Measurements from ENCODE around the gene DUS1L. TPM values are rescaled to one million over a fixed set of nuclear protein-coding genes. Genes with fewer than 3 reads are reported as not detected.

The DUS1L gene
- total RNA-seq, 8 experiments from 2014 or later, result 32.3 to 91.1 (median 47.2) TPM

DNA sequence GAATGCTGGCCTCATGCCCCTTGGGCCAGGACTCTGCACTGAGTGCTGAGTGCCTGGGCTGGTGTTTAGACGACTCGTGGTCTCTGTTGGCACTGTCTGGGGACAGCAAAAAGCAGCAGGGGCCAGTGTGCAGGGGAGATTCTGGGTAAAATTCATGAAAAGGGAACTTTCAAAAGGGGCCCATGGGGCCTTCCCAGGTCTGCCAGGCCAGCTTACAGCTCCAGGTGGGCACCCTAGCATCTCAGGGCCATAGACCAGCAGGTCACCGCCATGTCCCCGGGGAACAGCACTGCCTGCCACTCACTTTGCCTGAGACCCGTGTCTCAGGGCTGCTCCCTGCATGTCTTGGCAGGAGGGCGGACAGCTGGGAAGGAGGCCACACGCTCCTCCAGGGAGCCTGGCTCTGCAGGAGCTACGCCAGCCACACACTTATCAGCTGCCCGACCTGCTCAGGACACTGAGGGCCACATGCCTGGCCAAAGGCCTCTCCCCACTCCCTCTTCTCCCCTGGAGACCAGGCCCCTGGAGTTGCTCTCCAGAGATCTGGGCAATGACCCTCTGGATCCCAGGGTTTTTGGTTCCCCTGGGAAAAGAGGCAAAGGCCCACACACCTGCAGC lies 41.2 kb upstream of the DUS1L start:
- Histone ChIP-seq H3K4me1 (replicated peaks in 1 of 2) (peaks cover 23 to 38% of the 10 kb centered on the region in 2 donors), H3K27ac (no peak overlapping the region), H3K4me3 (no peak overlapping the region)
- 14 to 85% (median 45%) methylated on average over 1 to 3 of the region's 9 CpGs; no CpG with 5 or more reads in 6 of the 10 experiments for WGBS, 10 experiments
- peak in 3 of 8 experiments; percentile 19 to 78 (median 34) for ATAC-seq (replicated peaks in 6 of 8)
- in situ Hi-C loops (cut with MboI; ENCODE audit: low pct_unique_long_range_greater_than_20kb in 2 of 9, low sequenced_read_pairs in 9 of 9, unreplicated experiment in 9 of 9), result no loop called here

DNA sequence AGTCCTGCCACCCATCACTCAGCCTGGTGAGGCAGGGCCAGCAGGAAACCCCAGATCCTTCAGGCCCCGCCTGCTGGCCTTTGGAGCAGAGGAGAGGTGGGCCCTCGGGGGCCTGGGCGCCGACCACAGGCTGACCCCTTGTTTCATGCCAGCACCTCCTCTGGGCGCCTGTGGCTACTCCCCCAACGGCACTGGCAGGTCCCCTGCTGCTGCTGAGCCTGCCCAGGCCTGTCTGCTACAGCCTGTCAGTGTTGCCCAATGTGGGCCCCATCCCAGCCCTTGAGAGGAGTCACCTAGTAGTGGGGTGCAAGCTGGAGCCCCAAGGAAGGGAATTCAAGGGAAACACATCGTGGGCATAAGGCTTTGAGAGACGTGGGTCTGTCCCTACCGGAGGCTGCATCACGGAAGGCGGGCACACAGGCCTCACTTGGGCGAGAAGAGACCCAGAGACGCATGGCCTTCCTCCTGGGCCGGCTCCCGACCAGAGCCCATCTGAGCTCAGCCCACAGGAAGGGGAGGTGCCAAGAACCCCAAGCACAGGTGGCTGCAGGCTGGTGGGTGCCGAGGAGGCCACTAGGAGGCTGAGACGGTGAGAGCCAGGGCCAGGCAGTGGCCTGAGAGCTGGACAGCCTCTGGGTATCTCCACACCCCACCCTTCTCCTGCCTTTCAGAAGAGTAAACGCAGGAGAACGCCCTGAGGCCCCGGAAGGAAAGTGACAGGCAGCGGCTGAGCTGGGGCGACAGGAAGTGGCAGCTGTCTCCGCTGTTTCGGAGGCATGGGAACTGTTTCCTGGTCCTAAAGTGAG lies 40.5 kb upstream of the DUS1L start:
- H3K4me1 ChIP-seq (replicated peaks in 1 of 2), result peaks cover 23 to 38% of the 10 kb centered on the region in 2 donors
- ATAC-seq (replicated peaks in 6 of 8), result peak; percentile 18 to 90 (median 71)
- no peak overlapping the region for H3K4me3 ChIP-seq
- in situ Hi-C loops (cut with MboI; ENCODE audit: low pct_unique_long_range_greater_than_20kb in 2 of 9, low sequenced_read_pairs in 9 of 9, unreplicated experiment in 9 of 9), result no loop called here
- WGBS, 10 experiments, result 40 to 86% (median 64%) methylated on average over 1 to 8 of the region's 24 CpGs; no CpG with 5 or more reads in 6 of the 10 experiments
- peak overlapping the region in 1 of 2 donors; percentile 6 for H3K27ac ChIP-seq

DNA sequence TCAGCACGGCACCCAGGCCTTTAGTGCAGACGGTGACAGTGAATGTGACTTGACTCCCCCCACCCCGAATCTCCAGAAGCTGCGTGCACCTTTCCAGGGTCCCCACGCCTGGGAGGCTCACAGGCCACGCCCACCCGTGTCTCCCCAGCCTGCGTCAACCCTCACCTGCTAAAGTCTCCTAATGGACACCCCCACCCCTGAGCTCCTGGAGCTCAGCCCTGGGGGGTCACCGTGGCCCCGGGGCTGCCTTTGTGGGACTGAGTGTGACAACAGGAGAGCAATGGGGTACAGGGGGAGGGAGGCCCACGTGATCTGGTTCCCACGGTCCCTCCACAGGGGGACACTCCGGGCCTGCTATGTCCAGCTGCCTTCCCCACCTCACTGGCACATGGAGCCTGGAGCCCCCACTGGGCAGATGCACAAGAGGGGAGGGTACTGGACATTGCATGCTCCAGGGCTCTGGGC lies 39.8 kb upstream of the DUS1L start:
- WGBS, 10 experiments, result 86 to 100% methylated on average over 1 to 5 of the region's 13 CpGs; no CpG with 5 or more reads in 8 of the 10 experiments
- no peak for ATAC-seq (replicated peaks in 6 of 8)
- Histone ChIP-seq H3K27ac (no peak overlapping the region), H3K4me1 (replicated peaks in 1 of 2) (peaks cover 23 to 38% of the 10 kb centered on the region in 2 donors), H3K4me3 (no peak overlapping the region)
- in situ Hi-C loops (cut with MboI; ENCODE audit: low pct_unique_long_range_greater_than_20kb in 2 of 9, low sequenced_read_pairs in 9 of 9, unreplicated experiment in 9 of 9), result no loop called here

DNA sequence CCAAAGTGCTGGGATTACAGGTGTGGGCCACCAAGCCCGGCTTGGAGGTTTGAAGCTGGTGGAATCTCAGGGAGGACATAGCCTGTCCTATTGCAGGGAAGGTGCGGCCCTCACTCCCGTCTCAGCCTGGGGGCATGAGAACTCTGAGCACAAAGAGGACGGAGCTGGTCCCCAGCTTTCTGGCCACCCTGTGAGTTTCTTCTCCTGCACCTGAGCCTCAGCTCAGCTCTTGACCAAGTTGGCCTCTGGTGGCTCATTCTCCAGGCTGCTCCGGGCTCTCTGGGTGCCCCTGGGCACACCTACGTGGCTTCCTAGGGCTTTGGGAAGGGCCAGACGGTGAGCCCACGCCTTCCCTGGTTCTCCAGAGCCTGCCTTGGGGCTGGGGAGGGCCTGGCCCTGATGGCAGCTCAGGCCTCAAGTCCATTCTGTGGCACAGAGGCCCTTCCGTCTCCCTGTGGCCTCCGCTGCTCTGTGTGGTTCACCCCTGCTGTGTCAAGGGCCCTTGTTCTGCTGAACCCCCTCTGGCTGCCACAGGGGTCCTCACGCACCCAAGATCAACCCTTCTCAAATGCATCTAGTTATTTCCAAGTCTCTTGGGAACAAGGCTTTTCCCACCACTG lies 39.3 kb upstream of the DUS1L start:
- no peak for ATAC-seq (replicated peaks in 6 of 8)
- Histone ChIP-seq H3K4me1 (replicated peaks in 1 of 2) (peaks cover 27 to 40% of the 10 kb centered on the region in 2 donors), H3K4me3 (no peak overlapping the region), H3K27ac (peak overlapping the region in 1 of 2 donors; percentile 87)
- in situ Hi-C loops (cut with MboI; ENCODE audit: low pct_unique_long_range_greater_than_20kb in 2 of 9, low sequenced_read_pairs in 9 of 9, unreplicated experiment in 9 of 9), result no loop called here
- WGBS, 10 experiments, result 40 to 88% (median 80%) methylated on average over 1 to 2 of the region's 11 CpGs; no CpG with 5 or more reads in 7 of the 10 experiments

DNA sequence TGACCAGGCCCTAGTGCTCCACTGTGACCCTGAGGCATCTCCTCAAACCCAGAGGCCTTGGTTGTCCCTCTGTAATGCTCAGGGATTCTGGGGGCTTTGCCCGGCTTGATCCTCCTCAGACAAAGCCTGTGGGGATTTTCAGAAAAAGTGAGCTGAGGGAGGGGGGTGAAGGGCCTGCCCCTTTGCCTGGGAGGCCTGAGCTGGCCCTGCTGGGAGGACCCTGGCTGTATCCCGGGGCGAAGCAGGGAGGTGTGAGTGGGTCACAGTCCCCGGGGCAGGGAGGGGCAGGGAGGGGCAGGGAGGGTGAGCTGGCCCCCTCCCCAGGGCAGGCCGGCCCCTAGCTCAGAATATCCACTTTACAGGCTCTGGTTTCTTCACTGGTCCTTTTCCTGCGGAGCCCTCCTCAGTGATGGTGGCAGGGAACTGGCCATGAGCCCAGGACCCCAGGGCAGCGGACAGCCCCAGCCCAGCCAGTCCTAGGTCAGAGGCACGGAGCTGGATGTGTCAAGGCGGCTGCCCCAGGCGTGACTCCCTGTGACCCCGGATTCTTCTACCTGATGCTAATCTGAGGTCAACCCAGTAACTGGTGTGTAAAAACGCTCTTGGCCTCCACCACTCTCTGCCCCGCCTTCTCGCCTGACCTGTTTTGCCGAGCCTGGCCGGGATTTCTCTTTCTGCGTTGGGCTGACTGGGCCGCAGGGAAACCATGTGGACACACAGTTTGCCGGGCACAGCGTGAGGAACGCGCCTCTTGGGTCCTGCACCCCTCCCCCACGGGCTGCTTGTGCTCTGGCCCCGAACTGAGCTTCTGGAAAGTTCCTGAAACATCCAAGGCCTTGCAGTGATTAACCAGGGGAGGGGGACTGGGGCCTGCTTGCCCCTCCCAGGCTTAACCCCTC lies 38.2 kb upstream of the DUS1L start:
- ATAC-seq (replicated peaks in 6 of 8), result peak in 4 of 8 experiments; percentile 10 to 31 (median 24)
- Histone ChIP-seq H3K4me3 (no peak overlapping the region), H3K27ac (peak overlapping the region; percentile 75 to 87), H3K4me1 (replicated peaks in 1 of 2) (peaks cover 35 to 47% of the 10 kb centered on the region in 2 donors)
- WGBS, 10 experiments, result 0 to 58% (median 24%) methylated on average over 1 to 10 of the region's 24 CpGs; no CpG with 5 or more reads in 6 of the 10 experiments
- in situ Hi-C loops (cut with MboI; ENCODE audit: low pct_unique_long_range_greater_than_20kb in 2 of 9, low sequenced_read_pairs in 9 of 9, unreplicated experiment in 9 of 9), result no loop called here

DNA sequence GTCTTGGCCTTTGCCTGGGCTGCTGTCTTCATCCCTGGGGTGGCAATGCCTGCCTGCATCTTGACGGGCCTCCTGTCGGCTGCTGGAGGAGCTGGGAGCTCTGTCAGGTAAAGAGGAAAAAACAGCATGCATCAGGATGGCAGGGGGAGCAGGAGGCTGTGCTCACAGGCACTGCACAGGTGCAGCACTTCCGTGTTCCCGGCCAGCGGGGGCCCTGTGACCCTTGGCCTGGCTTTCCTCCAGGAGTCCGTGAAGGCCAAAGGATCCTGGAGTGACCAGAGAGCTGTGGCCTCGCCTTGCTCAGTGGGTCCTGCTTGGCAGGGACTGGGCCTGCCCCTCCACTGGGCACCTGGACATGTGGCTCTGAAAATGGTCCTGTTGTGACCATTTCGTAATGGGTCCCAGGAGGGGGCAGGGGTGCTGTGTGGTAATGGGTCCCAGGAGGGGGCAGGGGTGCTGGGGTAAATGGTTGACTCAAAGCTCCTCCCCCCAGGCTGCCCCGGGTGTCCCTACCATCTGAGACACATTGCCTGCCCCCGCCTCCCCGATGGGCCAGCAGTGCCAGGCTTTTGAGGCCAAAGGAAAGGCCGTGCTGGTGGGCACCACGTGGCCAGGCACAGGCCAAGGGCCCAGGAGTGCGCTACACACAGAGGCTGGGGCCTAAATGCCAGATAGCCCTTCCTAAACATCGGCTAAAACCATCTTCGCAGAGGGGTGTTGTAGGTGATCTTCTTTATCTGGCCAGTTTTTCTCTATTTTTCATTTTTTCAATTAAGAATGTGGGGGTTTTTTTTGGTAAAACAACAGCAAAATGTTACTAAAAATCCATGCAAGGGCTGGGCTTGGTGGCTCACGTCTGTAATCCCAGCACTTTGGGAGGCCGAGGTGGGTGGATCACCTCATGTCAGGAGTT lies 36.4 kb upstream of the DUS1L start:
- no peak for ATAC-seq (replicated peaks in 6 of 8)
- H3K27ac ChIP-seq, result peak overlapping the region in 1 of 2 donors; percentile 75
- peaks cover 35 to 47% of the 10 kb centered on the region in 2 donors for H3K4me1 ChIP-seq (replicated peaks in 1 of 2)
- in situ Hi-C loops (cut with MboI; ENCODE audit: low pct_unique_long_range_greater_than_20kb in 2 of 9, low sequenced_read_pairs in 9 of 9, unreplicated experiment in 9 of 9), result no loop called here
- no peak overlapping the region for H3K4me3 ChIP-seq
- 20 to 100% (median 80%) methylated on average over 1 to 7 of the region's 18 CpGs; no CpG with 5 or more reads in 4 of the 10 experiments for WGBS, 10 experiments

DNA sequence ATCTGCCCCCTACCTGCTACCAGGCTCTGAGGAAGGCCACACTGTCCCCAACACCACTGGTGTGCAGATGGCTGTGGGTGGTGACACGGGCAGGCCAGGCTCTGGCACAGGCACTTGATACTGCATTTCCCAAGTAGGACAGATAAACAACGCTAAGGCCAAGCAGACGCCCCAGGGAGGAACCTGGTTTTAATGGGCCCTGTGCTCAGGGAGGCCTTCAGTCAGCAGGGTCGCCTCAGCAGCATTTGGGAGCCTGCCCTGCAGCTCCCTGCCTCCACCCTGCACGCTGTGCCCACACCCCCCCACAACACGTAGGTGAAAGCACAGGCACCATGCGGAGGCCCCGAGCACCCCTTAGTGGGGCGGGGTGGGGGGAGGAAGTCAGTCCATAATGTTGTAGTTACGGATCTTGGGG lies 35.7 kb upstream of the DUS1L start:
- in situ Hi-C loops (cut with MboI; ENCODE audit: low pct_unique_long_range_greater_than_20kb in 2 of 9, low sequenced_read_pairs in 9 of 9, unreplicated experiment in 9 of 9), result no loop called here

DNA sequence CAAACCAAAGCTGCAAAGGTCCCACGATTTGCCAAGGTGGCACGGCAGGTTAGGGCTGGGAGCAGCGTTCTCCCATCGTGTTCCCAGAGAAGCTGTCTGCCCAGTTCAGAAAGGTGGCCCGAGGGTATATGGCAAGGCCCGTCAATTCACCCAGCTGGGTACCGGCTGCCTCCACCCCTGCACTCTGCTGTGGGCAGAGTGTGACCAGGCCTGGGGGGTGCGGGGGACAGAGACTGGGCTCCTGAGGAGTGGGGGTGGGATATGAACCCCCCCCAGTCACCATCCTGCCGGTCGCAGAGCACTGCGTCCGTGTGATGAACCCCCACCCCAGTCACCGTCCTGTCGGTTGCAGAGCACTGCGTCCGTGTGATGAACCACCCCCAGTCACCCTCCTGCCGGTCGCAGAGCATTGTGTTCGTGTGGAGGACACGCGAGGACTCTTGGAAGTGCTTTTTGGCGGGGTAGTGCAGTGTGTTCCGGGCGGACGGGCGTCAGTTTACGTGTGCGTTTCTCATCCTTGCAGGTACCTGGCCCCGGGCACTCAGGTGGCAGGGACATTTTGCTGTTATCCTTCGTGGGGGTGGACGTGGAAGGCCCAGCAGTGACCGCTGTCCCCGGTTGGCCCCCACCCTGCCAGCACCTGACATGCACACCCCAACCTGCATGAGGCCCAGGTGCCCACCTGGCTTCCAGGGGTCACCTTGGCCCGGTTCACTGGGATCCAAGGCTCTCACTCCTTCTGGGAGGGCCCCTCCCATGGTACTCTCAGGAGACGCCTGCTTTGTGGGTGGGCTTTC lies 35.1 kb upstream of the DUS1L start:
- ATAC-seq (replicated peaks in 6 of 8), result no peak
- Histone ChIP-seq H3K4me3 (no peak overlapping the region), H3K27ac (no peak overlapping the region), H3K4me1 (replicated peaks in 1 of 2) (peaks cover 46 to 48% of the 10 kb centered on the region in 2 donors)
- 100% methylated on average over 1 of the region's 35 CpGs; no CpG with 5 or more reads in 9 of the 10 experiments for WGBS, 10 experiments
- in situ Hi-C loops (cut with MboI; ENCODE audit: low pct_unique_long_range_greater_than_20kb in 2 of 9, low sequenced_read_pairs in 9 of 9, unreplicated experiment in 9 of 9), result no loop called here

More for the DNA sequence above, 35.7 kb upstream of the DUS1L start:
- Histone ChIP-seq H3K27ac (no peak overlapping the region), H3K4me3 (no peak overlapping the region), H3K4me1 (replicated peaks in 1 of 2) (peaks cover 40 to 48% of the 10 kb centered on the region in 2 donors)
- ATAC-seq (replicated peaks in 6 of 8), result no peak
- 74 to 87% (median 80%) methylated on average over 1 to 7 of the region's 10 CpGs; no CpG with 5 or more reads in 7 of the 10 experiments for WGBS, 10 experiments

DNA sequence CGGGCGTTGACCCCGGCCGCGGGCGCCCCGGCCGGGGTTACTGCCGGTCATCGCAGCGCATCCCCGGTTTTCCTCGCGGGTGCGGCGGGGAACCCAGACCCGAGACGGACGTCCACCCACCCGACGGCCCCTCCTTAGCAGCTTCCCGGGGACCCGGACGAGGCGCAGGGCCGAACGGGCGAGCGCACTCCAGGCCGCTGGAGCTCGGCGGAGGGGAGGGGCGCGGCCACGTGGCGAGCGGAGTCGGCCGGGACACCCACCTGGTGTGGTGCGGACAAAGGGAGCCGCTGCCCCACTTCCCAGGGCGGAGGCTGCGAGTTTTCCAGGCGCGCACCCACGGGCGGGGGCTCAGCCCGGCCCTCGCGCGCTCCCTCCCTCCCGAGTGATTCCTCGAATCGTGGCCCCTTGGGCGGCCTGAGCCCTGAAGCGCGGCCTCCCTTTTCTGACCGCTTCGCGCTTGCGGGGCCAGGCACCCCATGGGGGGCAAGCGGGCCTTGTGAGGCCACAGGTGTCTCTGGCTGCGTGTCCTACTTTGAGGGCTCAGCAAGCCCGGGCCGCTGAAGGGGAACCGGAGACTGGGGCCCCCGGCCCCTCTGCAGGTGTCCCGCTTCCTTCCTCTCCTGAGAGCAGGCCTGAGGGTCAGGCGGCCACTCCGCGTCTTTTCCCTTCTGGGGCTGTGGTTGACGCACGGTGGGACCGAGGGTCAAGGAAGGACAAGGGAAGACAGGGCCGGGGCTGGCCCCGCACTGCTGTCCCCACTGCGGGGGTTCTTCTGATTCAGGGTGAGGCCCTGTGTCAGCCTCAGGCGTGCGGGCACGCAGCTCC lies 33.5 kb upstream of the DUS1L start:
- in situ Hi-C loops (cut with MboI; ENCODE audit: low pct_unique_long_range_greater_than_20kb in 2 of 9, low sequenced_read_pairs in 9 of 9, unreplicated experiment in 9 of 9), result no loop called here
- H3K27ac ChIP-seq, result peak overlapping the region; percentile 95 to 97
- 0 to 35% (median 9%) methylated on average over 2 to 9 of the region's 80 CpGs; no CpG with 5 or more reads in 4 of the 10 experiments for WGBS, 10 experiments
- peaks cover 37 to 43% of the 10 kb centered on the region in 2 donors for H3K4me1 ChIP-seq (replicated peaks in 1 of 2)
- ATAC-seq (replicated peaks in 6 of 8), result peak; percentile 3 to 47 (median 27)
- peak overlapping the region; percentile 53 to 92 (median 75) for H3K4me3 ChIP-seq

DNA sequence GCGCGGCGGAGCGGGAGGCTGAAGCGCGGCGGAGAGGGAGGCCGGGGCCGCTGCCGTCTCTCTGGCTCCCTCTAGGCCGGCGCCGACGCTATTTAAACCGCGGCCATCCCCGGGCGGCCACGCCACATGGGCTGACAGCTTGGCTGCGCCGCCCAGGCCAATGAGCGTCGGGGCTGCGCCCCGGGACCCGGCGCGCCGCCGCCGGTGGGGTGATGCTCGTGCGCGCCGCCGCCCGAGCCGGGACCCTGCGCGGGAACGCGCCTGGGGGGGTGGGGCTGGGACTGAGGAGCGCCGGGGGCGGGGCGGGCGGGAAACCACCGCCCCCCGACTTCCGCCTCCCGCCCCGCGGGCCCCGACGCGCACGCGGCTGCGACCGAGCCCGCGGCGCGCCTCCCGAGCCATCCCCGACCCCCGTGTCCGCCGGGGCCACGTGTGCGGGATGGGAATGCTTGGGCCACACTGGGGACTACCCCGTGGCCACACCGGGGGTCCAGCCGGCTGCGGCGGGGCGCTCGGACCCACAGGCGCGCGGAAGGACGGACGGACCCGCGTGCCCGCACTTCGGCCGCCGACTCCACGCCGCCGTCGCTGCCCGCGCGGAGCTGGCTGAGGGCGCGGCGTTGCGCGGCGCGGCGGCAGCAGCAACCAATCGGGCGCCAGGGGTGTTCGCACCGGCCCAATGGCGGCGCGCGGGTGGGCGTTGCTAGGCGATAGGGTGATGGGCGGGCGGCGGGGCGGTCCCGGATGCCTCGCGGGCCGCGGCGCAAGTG lies 32.8 kb upstream of the DUS1L start, which contains the start of gene FASN:
FASN (minus strand) TSS at position 68 of the 770 bp plus-strand sequence. CDS start 1,791 bp downstream, outside the sequence.
- WGBS, 10 experiments, result 0% methylated on average over 2 of the region's 124 CpGs; no CpG with 5 or more reads in 9 of the 10 experiments
- in situ Hi-C loops (cut with MboI; ENCODE audit: low pct_unique_long_range_greater_than_20kb in 2 of 9, low sequenced_read_pairs in 9 of 9, unreplicated experiment in 9 of 9), result no loop called here
- Histone ChIP-seq H3K27ac (peak within 1 kb of the TSS; percentile 95 to 97), H3K4me3 (peak within 1 kb of the TSS; percentile 53 to 92 (median 75)), H3K4me1 (replicated peaks in 1 of 2) (peaks cover 29 to 36% of the 10 kb centered on the region in 2 donors)
- ATAC-seq (replicated peaks in 6 of 8), result peak; percentile 60 to 81 (median 76)
